ENCODE data around the gene SLC27A3.

The SLC27A3 gene

GRCh38 chr1:153799566-153800465 is 24.6 kb downstream of the SLC27A3 start:
- DNase-seq, result no peak

GRCh38 chr1:153800516-153800915 is 25.3 kb downstream of the SLC27A3 start:
- no peak for DNase-seq

- no peak for DNase-seq
These were observed 25.9 kb downstream of the SLC27A3 start for GRCh38 chr1:153801028-153801625.

- DNase-seq, result no peak
These were observed 26.8 kb downstream of the SLC27A3 start for GRCh38 chr1:153801786-153802697.

- DNase-seq, result peak; percentile 31 to 43
These were observed 28.4 kb downstream of the SLC27A3 start for GRCh38 chr1:153803470-153804056.

- no peak for DNase-seq
These were observed 28.9 kb downstream of the SLC27A3 start for GRCh38 chr1:153804112-153804511.

- peak; percentile 47 to 70 for DNase-seq
These were observed 30.0 kb downstream of the SLC27A3 start for GRCh38 chr1:153805042-153805745.

- DNase-seq, result no peak
These were observed 30.9 kb downstream of the SLC27A3 start for GRCh38 chr1:153805886-153806719.

- no peak for DNase-seq
These were observed 41.2 kb downstream of the SLC27A3 start for GRCh38 chr1:153816283-153816889.

GRCh38 chr1:153818876-153819275 is 43.7 kb downstream of the SLC27A3 start:
- DNase-seq, result no peak

GRCh38 chr1:153827168-153827964 is 52.2 kb downstream of the SLC27A3 start:
- no peak for DNase-seq

Measured in Kasumi-1 (cell line).